ENCODE data around the gene PRLH. TPM values are rescaled to one million over a fixed set of nuclear protein-coding genes. Genes with fewer than 3 reads are reported as not detected.
"Not testable (repeated sequence)": the region's sequence is repeated elsewhere in the genome, so short reads cannot be mapped to it uniquely, and the experiment has no call there.

The PRLH gene
- total RNA-seq, 1 donor from 2014 or later, result not detected

DNA sequence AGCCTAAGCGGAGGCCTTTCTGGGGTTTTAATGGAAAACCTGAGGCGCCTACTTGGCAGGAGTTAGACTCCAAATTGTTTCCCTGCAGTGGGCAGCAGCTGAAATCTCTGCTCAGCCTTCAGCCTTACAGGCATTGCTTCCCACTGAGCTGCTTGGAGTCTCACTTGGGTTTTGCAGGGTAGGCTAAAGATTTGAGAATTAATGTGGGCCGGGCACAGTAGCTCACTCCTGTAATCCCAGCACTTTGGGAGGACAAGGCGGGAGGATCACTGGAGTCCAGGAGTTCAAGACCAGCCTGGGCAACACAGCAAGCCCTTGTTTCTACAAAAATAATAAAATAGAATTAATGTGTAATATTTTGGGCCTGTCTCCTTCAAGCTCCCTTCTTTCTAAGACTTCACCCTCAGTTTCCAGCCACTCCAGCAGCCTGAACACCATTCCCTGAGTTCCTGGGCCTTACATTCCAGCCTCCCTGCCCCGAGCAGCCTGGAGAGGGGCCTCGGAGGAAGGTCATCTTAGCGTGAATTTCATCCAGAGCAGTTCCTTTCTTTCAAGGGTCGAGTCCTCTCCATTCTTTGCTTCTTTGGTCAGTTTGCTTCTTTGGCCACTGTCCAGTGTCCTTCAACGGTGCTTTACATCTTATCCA lies 33.2 kb downstream of the PRLH start:
- intact Hi-C loops (cut with micrococcal nuclease), result no loop called here

DNA sequence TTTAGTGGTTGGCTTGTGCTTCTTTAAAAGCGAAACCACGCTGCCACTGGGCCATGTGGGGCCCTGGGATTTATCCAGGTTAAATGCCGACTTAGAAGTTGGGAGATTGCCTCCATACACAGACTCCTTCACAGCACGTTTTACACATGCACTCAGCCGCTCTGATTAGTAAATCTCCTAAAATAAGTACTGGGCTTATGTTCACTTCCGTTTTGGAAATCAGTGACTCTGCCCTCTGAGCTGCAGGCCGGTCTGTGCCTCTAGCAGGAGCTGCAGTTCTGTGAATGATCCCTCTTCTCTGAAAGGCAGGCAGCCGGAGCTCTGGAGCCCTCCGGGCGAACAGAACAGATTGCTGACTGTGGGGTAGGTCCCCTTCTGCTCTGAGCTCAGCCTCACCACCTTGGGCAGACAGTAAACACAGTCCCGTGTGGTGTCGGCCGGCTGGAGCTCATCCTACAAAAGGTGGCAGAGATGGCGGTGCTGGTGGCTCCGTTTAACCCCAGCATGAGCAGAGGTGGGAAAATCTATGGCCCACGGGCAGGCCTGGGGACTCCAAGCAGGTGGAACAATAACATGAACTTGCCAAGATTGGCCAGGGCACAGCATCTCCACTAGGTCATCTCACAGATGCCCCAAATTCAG lies 34.0 kb downstream of the PRLH start:
- intact Hi-C loops (cut with micrococcal nuclease), result no loop called here

DNA sequence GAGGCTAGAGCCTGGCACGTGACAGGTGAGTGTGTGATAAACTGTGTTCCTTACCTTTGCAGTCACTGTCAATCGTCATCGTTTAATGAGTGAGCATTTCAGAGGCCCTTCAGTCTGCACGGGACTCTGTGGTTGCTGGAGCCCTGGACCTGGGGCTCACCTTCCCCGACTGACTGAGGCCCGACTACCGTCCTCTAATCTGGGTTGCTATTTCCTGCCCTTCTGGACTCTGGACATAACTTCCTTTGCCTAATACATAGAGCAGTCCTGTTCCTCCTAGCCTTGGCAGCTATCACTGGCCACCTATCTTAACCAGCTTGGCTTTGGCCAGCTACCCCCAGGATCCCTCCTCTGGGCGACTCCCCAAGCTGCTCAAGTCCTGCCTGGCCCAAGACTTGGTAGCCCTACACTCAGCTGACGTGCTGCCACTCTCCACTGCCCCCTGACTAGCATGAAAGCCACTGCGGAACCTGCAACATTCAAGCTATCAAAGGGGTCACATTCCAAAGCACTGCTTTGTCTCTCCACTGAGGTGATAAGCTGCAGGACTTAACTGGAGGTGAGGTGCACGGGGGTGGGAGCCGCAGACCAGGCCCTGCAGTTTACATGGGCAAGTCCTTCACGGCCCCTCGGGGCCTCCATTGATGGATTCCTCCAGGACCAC lies 35.2 kb downstream of the PRLH start:
- intact Hi-C loops (cut with micrococcal nuclease), result no loop called here

DNA sequence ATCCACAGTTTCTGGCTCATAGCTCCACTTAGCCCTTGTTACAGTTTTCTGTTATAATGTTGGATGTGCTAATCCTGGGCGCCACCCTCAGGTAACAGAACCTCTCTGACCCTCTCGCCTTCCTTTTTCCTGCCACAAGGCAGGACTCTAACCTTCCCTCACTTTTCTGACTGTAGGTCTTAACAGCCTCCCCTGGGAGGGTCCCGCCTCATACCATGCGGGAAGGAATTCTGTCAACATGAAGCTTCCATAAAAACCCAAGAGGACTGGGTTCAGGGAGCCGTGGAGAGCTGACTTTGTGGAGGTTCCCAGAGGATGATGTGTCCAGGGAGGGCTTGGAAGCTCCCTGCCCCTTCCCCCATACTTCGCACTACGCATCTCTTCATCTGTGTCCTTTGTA lies 36.0 kb downstream of the PRLH start:
- intact Hi-C loops (cut with micrococcal nuclease), result no loop called here

- intact Hi-C loops (cut with micrococcal nuclease), result loop anchor here (1.0 kb wide), 1 partner anchor 171 kb away; no protein-coding TSS in a partner anchor
Observed at GRCh38 chr2:237603049-237603717, 36.8 kb downstream of the PRLH start.

- intact Hi-C loops (cut with micrococcal nuclease), result loop anchor here (1.0 kb wide), 1 partner anchor 170 kb away; no protein-coding TSS in a partner anchor
Observed at GRCh38 chr2:237603718-237604362, 37.5 kb downstream of the PRLH start.

DNA sequence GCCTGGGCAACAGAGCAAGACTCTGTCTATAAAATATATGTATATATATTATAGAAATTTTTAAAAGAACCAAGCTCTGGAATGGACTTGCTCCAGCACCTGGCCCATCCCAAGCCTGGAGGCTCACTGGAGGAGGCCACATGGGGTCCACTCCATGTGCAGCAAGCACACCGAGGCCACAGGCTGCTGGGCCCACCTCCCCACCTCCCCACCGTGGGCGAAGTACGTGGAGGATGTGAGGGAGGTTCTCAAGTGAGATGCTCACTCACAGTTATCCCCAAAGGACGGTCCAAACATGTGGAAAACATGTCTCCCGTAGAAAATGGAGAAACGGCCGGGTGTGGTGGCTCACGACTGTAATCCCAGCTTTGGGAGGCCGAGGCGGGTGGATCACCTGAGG lies 38.0 kb downstream of the PRLH start:
- intact Hi-C loops (cut with micrococcal nuclease), result no loop called here

GRCh38 chr2:237604960-237605359 lies 38.6 kb downstream of the PRLH start:
- intact Hi-C loops (cut with micrococcal nuclease), result no loop called here

DNA sequence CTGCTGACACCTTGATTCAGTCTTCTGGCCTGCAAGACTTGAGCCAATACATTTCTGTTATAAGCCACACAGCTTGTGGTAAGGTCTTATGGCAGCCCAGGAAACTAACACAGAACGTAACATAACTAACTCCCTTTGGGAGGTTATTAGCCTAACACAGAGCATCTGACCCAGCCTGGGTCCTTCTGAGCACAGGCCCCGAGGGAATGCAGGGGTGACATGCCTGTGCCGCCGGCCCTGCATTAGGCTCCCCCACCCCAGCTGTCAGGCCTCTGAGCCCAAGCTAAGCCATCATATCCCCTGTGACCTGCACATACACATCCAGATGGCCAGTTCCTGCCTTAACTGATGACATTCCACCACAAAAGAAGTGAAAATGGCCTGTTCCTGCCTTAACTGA lies 40.1 kb downstream of the PRLH start:
- intact Hi-C loops (cut with micrococcal nuclease), result not testable (repeated sequence)

GRCh38 chr2:237612527-237613357 lies 46.4 kb downstream of the PRLH start:
- intact Hi-C loops (cut with micrococcal nuclease), result no loop called here

GRCh38 chr2:237613679-237614078 lies 47.3 kb downstream of the PRLH start:
- intact Hi-C loops (cut with micrococcal nuclease), result no loop called here

GRCh38 chr2:237614151-237614720 lies 47.9 kb downstream of the PRLH start:
- intact Hi-C loops (cut with micrococcal nuclease), result no loop called here

GRCh38 chr2:237615631-237616249 lies 49.4 kb downstream of the PRLH start:
- intact Hi-C loops (cut with micrococcal nuclease), result no loop called here

DNA sequence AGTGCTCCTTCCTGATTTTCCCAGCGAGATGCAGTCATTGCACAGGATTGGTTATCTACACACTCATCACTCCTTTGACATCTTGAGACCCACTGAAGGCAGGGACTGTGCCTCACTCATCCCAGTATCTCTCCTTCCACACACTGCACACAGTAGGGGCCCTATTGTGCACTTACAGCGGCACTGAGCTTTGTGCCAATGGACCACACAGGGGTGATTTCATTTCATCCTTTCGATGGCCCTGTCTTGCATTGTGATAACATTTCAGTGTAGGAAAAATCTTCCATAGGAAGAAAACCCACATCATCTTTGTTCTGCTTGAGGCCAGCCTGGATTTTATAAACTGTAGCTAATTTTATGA lies 50.0 kb downstream of the PRLH start:
- intact Hi-C loops (cut with micrococcal nuclease), result no loop called here

Other genes starting within 250 kb of the PRLH start
- gene COL6A3, start 152.4 kb upstream of the PRLH start, total RNA-seq, result 1.4 and 1.5 TPM in 2 replicates
- not detected in 2 replicates for gene MLPH, start 79.3 kb upstream of the PRLH start, total RNA-seq
- gene RAB17, start 24.2 kb downstream of the PRLH start, total RNA-seq, result not detected in 2 replicates
- gene LRRFIP1, start 61.0 kb downstream of the PRLH start, total RNA-seq, result 211 and 217 TPM in 2 replicates
- gene RBM44, start 232.2 kb downstream of the PRLH start, total RNA-seq, result 0.63 and 1.1 TPM in 2 replicates

Measured in T-helper 1 cell treated with Interleukin-12 subunit alpha and Interleukin-12 subunit beta and Interleukin-4 antibody, amounts not matched to agents 30 ng/mL and 1 ng/mL, for 36 hours (primary cell).